Transverse colon (tissue), 4 donors: ENCODE measurements around the gene NAA60.

ENCODE experiments used
- CTCF ChIP-seq, 5 experiments: fragments of 200-600 bp in 3 of 5; fragments of 450-650 bp in 2 of 5; sonication (generic) in 3 of 5; IDR thresholded peaks; 1 replicate in 2 of 5; 2 replicates in 3 of 5; pipeline ENCODE4 v1.5.1; 2016 to 2017; ENCODE audit warnings: antibody characterized with exemption in 5 of 5, inconsistent platforms in 3 of 5, mild to moderate bottlenecking in 2 of 5, moderate library complexity in 1 of 5
- EP300 ChIP-seq: sonication (generic); formaldehyde crosslinking; IDR thresholded peaks from one replicate; pipeline ENCODE4 v1.6.1; 2017; ENCODE audit warnings: antibody characterized with exemption, low read depth
- POLR2AphosphoS5 ChIP-seq, 3 donors: sonication (generic); formaldehyde crosslinking; IDR thresholded peaks; one replicate each; pipeline ENCODE4 v1.6.1; 2016; ENCODE audit warnings: antibody characterized with exemption in 3 of 3

DNA sequence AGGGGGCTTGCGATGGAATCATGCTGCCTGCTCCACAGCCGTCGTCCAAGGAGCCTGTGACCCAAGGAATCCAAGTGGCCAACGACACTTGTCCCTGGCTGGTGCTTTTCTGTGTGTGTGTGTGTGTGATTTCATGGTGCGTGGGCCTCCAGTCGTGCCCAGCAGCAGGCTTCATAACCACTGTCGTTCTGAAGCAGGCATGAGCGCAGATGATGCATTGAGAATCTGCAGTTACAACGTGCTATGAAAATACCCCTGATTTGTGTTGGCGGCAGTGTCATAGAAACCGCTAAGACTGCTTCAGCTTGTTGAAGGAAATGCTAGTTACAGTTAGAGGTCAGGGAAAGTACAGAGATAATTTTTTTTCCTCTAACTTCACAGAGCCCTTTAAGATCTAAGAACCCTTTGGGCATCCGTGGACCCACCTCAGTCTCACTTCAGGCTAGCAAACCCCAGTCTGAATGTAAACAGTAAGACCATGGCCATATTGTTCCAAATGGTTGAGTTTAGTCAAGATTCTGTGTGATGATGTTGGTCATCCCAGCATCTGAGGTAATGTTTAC is 36.3 kb downstream of the NAA60 start:
- TF ChIP-seq EP300 (no peak), CTCF (IDR thresholded peaks at IDR 0.05) (no peak), POLR2AphosphoS5 (IDR thresholded peaks at IDR 0.05) (no peak)
